ENCODE results near the gene KANSL3.

The KANSL3 gene

GRCh38 chr2:96550787-96551604, 87.1 kb downstream of the KANSL3 start:
- peaks cover 27% of the 10 kb centered on the region for H3K79me2 ChIP-seq (ENCODE audit: insufficient read depth, low read depth)
- no peak overlapping the region for H3K4me3 ChIP-seq (IDR thresholded peaks at IDR 0.05; ENCODE audit: insufficient read depth, low read depth, low read length)
- H3K9ac ChIP-seq: no peak overlapping the region
- peaks cover 14% of the 10 kb centered on the region for H4K20me1 ChIP-seq (ENCODE audit: insufficient read depth)
- no peak for TF ChIP-seq CTCF (conservative IDR thresholded peaks at IDR 0.05; ENCODE audit: low read depth, low read length)
- H3K4me2 ChIP-seq: no peak overlapping the region
- no peaks in the 10 kb centered on the region for H3K27me3 ChIP-seq (ENCODE audit: insufficient read depth, low read depth)
- H3K4me1 ChIP-seq (ENCODE audit: low read depth, poor library complexity, severe bottlenecking): peaks cover 24% of the 10 kb centered on the region
- H3K36me3 ChIP-seq (ENCODE audit: insufficient read depth): peaks cover 8% of the 10 kb centered on the region; the same call in 1 of the 2 replicates
- no peak overlapping the region for H3K27ac ChIP-seq
- no peak overlapping the region for H2AFZ ChIP-seq (ENCODE audit: low read depth)

- H3K27ac ChIP-seq: no peak overlapping the region
- no peak overlapping the region for H2AFZ ChIP-seq (ENCODE audit: low read depth)
- H3K4me3 ChIP-seq (IDR thresholded peaks at IDR 0.05; ENCODE audit: insufficient read depth, low read depth, low read length): no peak overlapping the region
- no peaks in the 10 kb centered on the region for H3K27me3 ChIP-seq (ENCODE audit: insufficient read depth, low read depth)
- no peak overlapping the region for H3K9ac ChIP-seq
- TF ChIP-seq CTCF (conservative IDR thresholded peaks at IDR 0.05; ENCODE audit: low read depth, low read length): no peak
- peaks cover 35% of the 10 kb centered on the region for H3K79me2 ChIP-seq (ENCODE audit: insufficient read depth, low read depth)
- peaks cover 12% of the 10 kb centered on the region; the same call in 1 of the 2 replicates for H3K36me3 ChIP-seq (ENCODE audit: insufficient read depth)
- H3K4me1 ChIP-seq (ENCODE audit: low read depth, poor library complexity, severe bottlenecking): peaks cover 32% of the 10 kb centered on the region
- H3K4me2 ChIP-seq: no peak overlapping the region
- peaks cover 22% of the 10 kb centered on the region for H4K20me1 ChIP-seq (ENCODE audit: insufficient read depth)
Measured at GRCh38 chr2:96549967-96550786, 87.9 kb downstream of the KANSL3 start.

GRCh38 chr2:96549466-96549785, 88.7 kb downstream of the KANSL3 start:
- Histone ChIP-seq H3K4me3 (IDR thresholded peaks at IDR 0.05; ENCODE audit: insufficient read depth, low read depth, low read length) (no peak overlapping the region), H4K20me1 (ENCODE audit: insufficient read depth) (peaks cover 29% of the 10 kb centered on the region), H3K9ac (no peak overlapping the region), H3K4me1 (ENCODE audit: low read depth, poor library complexity, severe bottlenecking) (peaks cover 39% of the 10 kb centered on the region), H3K4me2 (no peak overlapping the region), H3K27me3 (ENCODE audit: insufficient read depth, low read depth) (no peaks in the 10 kb centered on the region), H3K27ac (no peak overlapping the region), H3K79me2 (ENCODE audit: insufficient read depth, low read depth) (peaks cover 42% of the 10 kb centered on the region), H3K36me3 (ENCODE audit: insufficient read depth) (peaks cover 16% of the 10 kb centered on the region; the same call in 1 of the 2 replicates), H2AFZ (ENCODE audit: low read depth) (no peak overlapping the region)
- TF ChIP-seq CTCF (conservative IDR thresholded peaks at IDR 0.05; ENCODE audit: low read depth, low read length): no peak

GRCh38 chr2:96548558-96549465, 89.3 kb downstream of the KANSL3 start:
- Histone ChIP-seq H3K4me3 (IDR thresholded peaks at IDR 0.05; ENCODE audit: insufficient read depth, low read depth, low read length) (no peak overlapping the region), H3K4me2 (no peak overlapping the region), H4K20me1 (ENCODE audit: insufficient read depth) (peaks cover 36% of the 10 kb centered on the region), H2AFZ (ENCODE audit: low read depth) (no peak overlapping the region), H3K36me3 (ENCODE audit: insufficient read depth) (peaks cover 18% of the 10 kb centered on the region; the same call in 1 of the 2 replicates), H3K27ac (no peak overlapping the region; the same call in 1 of the 2 replicates), H3K4me1 (ENCODE audit: low read depth, poor library complexity, severe bottlenecking) (peaks cover 45% of the 10 kb centered on the region), H3K27me3 (ENCODE audit: insufficient read depth, low read depth) (no peaks in the 10 kb centered on the region), H3K79me2 (ENCODE audit: insufficient read depth, low read depth) (peaks cover 48% of the 10 kb centered on the region), H3K9ac (no peak overlapping the region)
- no peak for TF ChIP-seq CTCF (conservative IDR thresholded peaks at IDR 0.05; ENCODE audit: low read depth, low read length)

Measured in KMS-11 (cell line).